Testis (tissue), 2 donors: ENCODE results near the gene LTBP1.

Experiments
- CTCF ChIP-seq, 3 experiments: fragments of 450-650 bp in 2 of 3; fragments of 200-600 bp in 1 of 3; sonication (generic) in 1 of 3; IDR thresholded peaks; one replicate each; pipeline ENCODE4 v1.5.1; 2016 to 2019; ENCODE audit warnings: antibody characterized with exemption in 3 of 3, mild to moderate bottlenecking in 2 of 3, moderate library complexity in 1 of 3
- POLR2A ChIP-seq: fragments of 450-650 bp; IDR thresholded peaks from one replicate; pipeline ENCODE4 v1.6.1; 2017; ENCODE audit warnings: antibody characterized with exemption, mild to moderate bottlenecking, moderate library complexity

DNA sequence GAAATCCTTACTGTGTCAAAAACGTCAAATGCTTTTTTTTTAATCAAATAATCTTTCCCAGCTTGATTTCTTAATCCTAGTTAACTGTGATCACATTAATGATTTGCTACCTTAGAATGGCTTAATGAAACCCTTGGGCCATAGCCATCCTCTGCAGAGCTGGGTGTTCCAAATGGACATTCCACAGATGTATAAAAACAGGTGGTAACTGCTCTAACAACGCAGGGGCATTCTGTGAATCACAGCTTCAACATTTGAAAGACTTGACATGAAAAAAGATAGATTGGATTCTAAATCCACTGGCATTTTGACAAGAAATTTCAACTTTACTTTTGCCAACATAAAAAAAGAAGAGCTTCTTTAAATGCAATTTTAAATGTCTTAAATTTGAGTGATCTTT is 459.9 kb downstream of the LTBP1 start:
- TF ChIP-seq CTCF (IDR thresholded peaks at IDR 0.05): no peak
- TF ChIP-seq POLR2A: no peak
